ENCODE data around the gene CCDC106.

CCDC106 gene

DNA sequence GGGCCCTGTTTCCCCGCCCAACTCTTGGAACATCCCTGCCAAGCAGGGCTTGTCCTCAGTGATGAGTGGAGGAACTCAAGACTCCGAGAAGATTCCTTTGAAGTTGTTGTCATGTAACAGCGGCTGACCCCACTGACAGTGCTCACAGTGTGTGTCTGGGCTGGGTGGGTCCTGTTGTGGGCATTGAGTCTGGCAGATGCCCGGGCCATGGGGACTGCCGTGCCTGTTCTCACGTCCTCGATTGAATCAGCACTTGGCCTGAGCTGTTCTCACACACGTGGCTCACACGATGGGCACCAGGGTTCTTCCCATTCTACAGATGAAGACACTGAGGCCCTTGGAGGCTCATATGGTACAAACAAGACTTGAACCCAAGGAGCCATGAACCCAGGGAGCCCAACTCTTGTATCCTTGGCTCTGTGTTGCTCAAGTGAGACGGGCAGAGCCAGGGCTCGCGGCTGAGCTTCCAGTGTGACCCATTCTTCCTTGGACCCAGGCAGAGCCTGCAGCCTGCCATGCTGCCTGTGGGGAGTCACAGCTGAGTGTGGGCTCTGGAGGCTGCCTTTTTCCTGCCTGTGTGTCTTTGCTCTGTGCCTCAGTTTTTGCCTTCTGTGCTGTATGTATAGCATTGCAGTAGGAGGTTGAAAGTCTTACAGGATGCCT, 18.5 kb downstream of the CCDC106 start:
- no peak overlapping the region for H3K27ac ChIP-seq
- TF ChIP-seq CTCF (conservative IDR thresholded peaks at IDR 0.05): no peak

- H3K27ac ChIP-seq: no peak overlapping the region
- no peak for TF ChIP-seq CTCF (conservative IDR thresholded peaks at IDR 0.05)
These were observed 19.0 kb downstream of the CCDC106 start for GRCh38 chr19:55667006-55667381.

DNA sequence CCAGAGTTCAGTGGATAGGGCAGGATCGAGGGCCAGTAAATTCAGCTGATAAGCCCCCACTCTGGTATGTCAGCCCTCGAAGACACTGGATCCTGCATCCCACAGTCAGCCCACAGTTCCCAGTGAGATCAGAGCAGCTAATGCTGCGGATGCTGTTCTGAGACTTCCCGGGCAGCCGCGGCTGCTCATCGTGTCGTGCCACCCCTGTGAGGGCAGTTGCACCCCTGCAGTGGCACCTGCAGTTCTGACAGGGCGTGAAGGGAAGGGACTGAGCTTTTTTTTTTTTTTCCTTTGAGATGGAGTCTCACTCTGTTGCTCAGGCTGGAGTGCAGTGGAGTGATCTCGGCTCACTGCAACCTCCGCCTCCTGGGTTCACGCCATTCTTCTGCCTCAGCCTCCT, 19.5 kb downstream of the CCDC106 start:
- no peak overlapping the region for H3K27ac ChIP-seq
- no peak for TF ChIP-seq CTCF (conservative IDR thresholded peaks at IDR 0.05)

GRCh38 chr19:55667958-55668357, 19.9 kb downstream of the CCDC106 start:
- no peak overlapping the region for H3K27ac ChIP-seq
- TF ChIP-seq CTCF (conservative IDR thresholded peaks at IDR 0.05): no peak

GRCh38 chr19:55668603-55669348, 20.8 kb downstream of the CCDC106 start:
- no peak for TF ChIP-seq CTCF (conservative IDR thresholded peaks at IDR 0.05)
- no peak overlapping the region for H3K27ac ChIP-seq

DNA sequence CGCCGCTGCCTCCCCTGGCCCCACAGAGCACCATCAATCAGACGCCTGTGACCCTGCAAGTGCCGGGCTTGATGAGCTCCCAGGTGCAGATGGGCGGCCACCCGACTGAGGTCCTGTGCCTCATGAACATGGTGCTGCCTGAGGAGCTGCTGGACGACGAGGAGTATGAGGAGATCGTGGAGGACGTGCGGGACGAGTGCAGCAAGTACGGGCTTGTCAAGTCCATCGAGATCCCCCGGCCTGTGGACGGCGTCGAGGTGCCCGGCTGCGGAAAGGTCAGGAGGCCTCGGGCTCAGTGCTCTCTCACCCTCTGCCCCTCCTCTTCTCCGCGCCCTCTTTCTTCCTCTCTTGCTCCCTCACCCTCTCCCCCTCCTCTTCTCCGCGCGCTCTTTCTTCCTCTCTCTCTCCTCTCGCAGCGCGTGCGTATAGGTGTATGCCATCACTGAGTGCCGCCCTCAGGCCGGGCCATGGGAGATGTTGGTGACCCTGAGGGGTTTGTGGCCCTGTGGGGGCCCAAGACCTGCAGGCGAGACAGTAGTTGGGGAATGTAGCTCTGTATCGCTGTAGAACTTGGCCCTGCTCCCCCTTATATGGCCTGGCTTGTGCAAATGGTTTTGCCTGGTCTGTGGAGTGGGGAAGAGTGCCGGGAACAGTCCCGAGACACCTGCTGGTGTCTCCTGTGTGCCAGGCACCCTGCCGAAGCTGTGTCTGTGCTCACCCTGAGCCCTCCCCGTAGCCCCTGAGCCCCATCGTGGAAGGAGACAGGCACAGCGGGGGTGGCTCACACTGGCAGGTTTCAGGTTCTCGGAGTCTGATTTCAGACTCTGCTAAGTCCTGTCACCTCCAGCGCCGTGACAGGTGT, 21.6 kb downstream of the CCDC106 start:
- no peak for TF ChIP-seq CTCF (conservative IDR thresholded peaks at IDR 0.05)
- H3K27ac ChIP-seq: no peak overlapping the region
